ENCODE results near the gene SMAD5. TPM values are rescaled to one million over a fixed set of nuclear protein-coding genes. Genes with fewer than 3 reads are reported as not detected.

The SMAD5 gene
- total and polyA plus RNA-seq, 2 of the 8 experiments (the other 6 are each of a cell fraction or from before 2014, with no cell fraction given), result 30.2 to 60.5 TPM

GRCh38 chr5:136213919-136214493, 81.4 kb downstream of the SMAD5 start:
- Histone ChIP-seq H3K14ac (ENCODE audit: insufficient read length) (no peak overlapping the region), H3K27ac (ENCODE audit: low read depth, low read length) (no peak overlapping the region), H3K56ac (replicated peaks; ENCODE audit: insufficient read length, low read depth, low read length) (no peak overlapping the region), H2BK15ac (ENCODE audit: low read length) (no peak overlapping the region), H3K23me2 (ENCODE audit: low read depth, low read length) (no peaks in the 10 kb centered on the region), H2AK5ac (ENCODE audit: low read depth, low read length) (no peak overlapping the region), H2AFZ (ENCODE audit: low read length) (no peak overlapping the region), H3K79me1 (ENCODE audit: low read depth, low read length) (no peaks in the 10 kb centered on the region), H3K79me2 (ENCODE audit: control insufficient read depth in 1 of 2, insufficient read depth in 2 of 2, low read length in 2 of 2) (no peaks in the 10 kb centered on the region), H3K4me2 (ENCODE audit: insufficient read depth in 1 of 2, low read depth in 2 of 2, low read length in 2 of 2) (no peak overlapping the region), H3K4ac (replicated peaks; ENCODE audit: insufficient read length, low read depth, low read length) (no peak overlapping the region), H2BK20ac (ENCODE audit: low read length) (no peak overlapping the region), H2BK5ac (ENCODE audit: low read depth, low read length) (no peak overlapping the region), H3K4me1 (replicated peaks in 1 of 4; ENCODE audit: control insufficient read depth in 3 of 4, insufficient read depth in 4 of 4, low read length in 3 of 4) (peaks cover 2 to 4% (median 3%) of the 10 kb centered on the region in 4 experiments; a peak in 3 of 7 replicates), H4K91ac (replicated peaks; ENCODE audit: insufficient read length, low read length) (no peak overlapping the region), H3K18ac (ENCODE audit: extremely low read depth, low read length) (no peak overlapping the region), H2BK12ac (ENCODE audit: low read depth, low read length) (no peak overlapping the region), H3K4me3 (ENCODE audit: extremely low read depth in 1 of 4, insufficient read depth in 2 of 4, low read depth in 3 of 4, low read length in 4 of 4) (no peak overlapping the region), H4K5ac (ENCODE audit: insufficient read length, low read depth, low read length) (no peak overlapping the region), H4K8ac (ENCODE audit: extremely low read depth, insufficient read depth, low read length) (no peak overlapping the region), H3K27me3 (replicated peaks in 1 of 4; ENCODE audit: control insufficient read depth in 3 of 4, extremely low read depth in 1 of 4, insufficient read depth in 3 of 4, low read length in 3 of 4) (peaks cover 0 to 10% (median 6%) of the 10 kb centered on the region in 4 experiments; a peak in 3 of 7 replicates), H3K9ac (replicated peaks in 1 of 4; ENCODE audit: extremely low read depth in 1 of 4, low read depth in 3 of 4, low read length in 3 of 4) (no peak overlapping the region), H2BK120ac (replicated peaks; ENCODE audit: low read depth, low read length) (no peak overlapping the region), H4K20me1 (replicated peaks in 1 of 2; ENCODE audit: control insufficient read depth in 1 of 2, insufficient read depth in 2 of 2, low read length in 2 of 2) (peaks cover 1 to 2% of the 10 kb centered on the region in 2 experiments), H3K36me3 (ENCODE audit: control insufficient read depth in 2 of 4, insufficient read depth in 4 of 4, low read length in 3 of 4) (no peaks in the 10 kb centered on the region), H3K23ac (ENCODE audit: insufficient read length) (no peak overlapping the region), H3K9me3 (ENCODE audit: insufficient read depth in 2 of 2, low read depth in 1 of 2, low read length in 1 of 2) (no peaks in the 10 kb centered on the region)
- no peak for DNase-seq (ENCODE audit: low read depth in 1 of 2, low spot score in 2 of 2)
- CTCF ChIA-PET (ENCODE audit: partially characterized antibody), result interaction anchor here (0.9 to 5.4 kb wide), 13 partner anchors 11 to 661 kb away, joined by 3 to 66 read pairs (median 4); partner anchors contain the start of gene SMIM32
- POLR2A ChIA-PET (ENCODE audit: partially characterized antibody), result no interaction called here
- FAIRE-seq, result no peak
- TF ChIP-seq BCL11A (IDR thresholded peaks at IDR 0.05; ENCODE audit: low read depth in 2 of 2, low read length in 2 of 2) (no peak), RFX5 (IDR thresholded peaks at IDR 0.05; ENCODE audit: borderline replicate concordance, low read depth, low read length) (no peak), SIX5 (IDR thresholded peaks at IDR 0.05; ENCODE audit: low read depth, low read length) (no peak), KDM4A (IDR thresholded peaks at IDR 0.05; ENCODE audit: low read depth, low read length, severe bottlenecking) (no peak), EZH2 (IDR thresholded peaks at IDR 0.05; ENCODE audit: low read depth, low read length, severe bottlenecking) (no peak), CHD2 (IDR thresholded peaks at IDR 0.05; ENCODE audit: low read length) (no peak), HDAC6 (IDR thresholded peaks at IDR 0.05; ENCODE audit: low read depth, low read length) (no peak), JUN (IDR thresholded peaks at IDR 0.05; ENCODE audit: low read depth, low read length) (no peak), TEAD4 (IDR thresholded peaks at IDR 0.05; ENCODE audit: low read depth, low read length) (no peak)
- 92% methylated on average over 9 of the region's 9 CpGs; no CpG with 5 or more reads in 1 of the 2 experiments for WGBS, 2 experiments (ENCODE audit: extremely low coverage in 1 of 2, insufficient coverage in 1 of 2, insufficient read length in 1 of 2, insufficient replicate concordance in 2 of 2, low coverage in 1 of 2, low lambda C conversion rate in 2 of 2, missing lambda C conversion rate in 1 of 2)

All from H1 (cell line).